Body of pancreas (tissue), 4 donors: ENCODE results near the gene POLE4.

ENCODE experiments used
- CTCF ChIP-seq, 7 experiments: fragments of 450-650 bp in 4 of 7; fragments of 200-600 bp in 3 of 7; sonication (generic) in 3 of 7; IDR thresholded peaks; one replicate each; pipeline ENCODE4 v1.5.1; 2016 to 2019; ENCODE audit warnings: antibody characterized with exemption in 7 of 7
- POLR2A ChIP-seq, 3 donors: fragments of 450-650 bp; IDR thresholded peaks; one replicate each; pipeline ENCODE4 v1.6.1; 2016; ENCODE audit warnings: antibody characterized with exemption in 3 of 3, mild to moderate bottlenecking in 2 of 3

GRCh38 chr2:74921236-74921736, 37.2 kb upstream of the POLE4 start:
- no peak for TF ChIP-seq POLR2A (IDR thresholded peaks at IDR 0.05)
- no peak for TF ChIP-seq CTCF (IDR thresholded peaks at IDR 0.05)
